GM23338 (cell line): ENCODE results near the gene GPA33.

Experiments
- CREB1 ChIP-seq: fragments of 250-450 bp; sonication (Bioruptor Pico); IDR thresholded peaks from 2 replicates; pipeline ENCODE4 v1.5.0; 2020; ENCODE audit warnings: low read depth, mild to moderate bottlenecking, moderate library complexity
- CTCF ChIP-seq, 2 experiments: fragments of 200-600 bp in 1 of 2; sonication (generic) in 1 of 2; conservative IDR thresholded peaks; 2 replicates each; pipeline versions ENCODE4 v1.5.1 to v1.6.1; 2016 to 2017; ENCODE audit warnings: antibody characterized with exemption in 2 of 2, low read depth in 2 of 2, mild to moderate bottlenecking in 2 of 2, moderate library complexity in 1 of 2
- ETS1 ChIP-seq: IDR thresholded peaks from 2 replicates; pipeline ENCODE4 v1.6.1; 2016; ENCODE audit warnings: antibody characterized with exemption
- EZH2 ChIP-seq: fragments of 200-600 bp; sonication (generic); IDR thresholded peaks from one replicate; pipeline ENCODE4 v1.8.0; 2017; ENCODE audit warnings: antibody characterized with exemption, mild to moderate bottlenecking, low read depth; ENCODE audit not compliant: unreplicated experiment
- EZH2phosphoT487 ChIP-seq: fragments of 200-600 bp; sonication (generic); IDR thresholded peaks from one replicate; pipeline ENCODE4 v1.8.1; 2018; ENCODE audit warnings: antibody characterized with exemption; ENCODE audit not compliant: unreplicated experiment
- JUNB ChIP-seq: IDR thresholded peaks from one replicate; pipeline ENCODE4 v1.6.1; 2016; ENCODE audit warnings: antibody characterized with exemption; ENCODE audit not compliant: unreplicated experiment
- NANOG ChIP-seq: IDR thresholded peaks from 2 replicates; pipeline ENCODE4 v1.6.1; 2016; ENCODE audit warnings: antibody characterized with exemption, borderline replicate concordance
- POLR2AphosphoS5 ChIP-seq: IDR thresholded peaks from 2 replicates; pipeline ENCODE4 v1.6.1; 2016; ENCODE audit warnings: antibody characterized with exemption, low read depth
- STAT1 ChIP-seq: IDR thresholded peaks from one replicate; pipeline ENCODE4 v1.6.1; 2016; ENCODE audit warnings: antibody characterized with exemption; ENCODE audit not compliant: unreplicated experiment
- ZNF114 ChIP-seq: fragments of 250-450 bp; sonication (Bioruptor Pico); IDR thresholded peaks from 2 replicates; pipeline ENCODE4 v1.5.0; 2020; ENCODE audit warnings: mild to moderate bottlenecking, moderate library complexity
- ZNF331 ChIP-seq: fragments of 250-450 bp; sonication (Bioruptor Pico); IDR thresholded peaks from 2 replicates; pipeline ENCODE4 v1.5.0; 2020; ENCODE audit warnings: low read depth, mild to moderate bottlenecking, moderate library complexity
- TF ChIP-seq, protein P1 (sequence below): IDR thresholded peaks from one replicate; pipeline ENCODE4 v1.6.1; 2018; ENCODE audit warnings: antibody characterized with exemption; ENCODE audit not compliant: unreplicated experiment

- TF ChIP-seq CTCF (conservative IDR thresholded peaks at IDR 0.05; ENCODE audit: low read depth in 2 of 2) (no peak), EZH2 (no peak), POLR2AphosphoS5 (no peak), EZH2phosphoT487 (no peak), JUNB (no peak), ZNF114 (CRISPR knock-in tag) (no peak), NANOG (no peak), ETS1 (no peak), STAT1 (no peak), ZNF331 (no peak), CREB1 (CRISPR knock-in tag) (no peak)
- TF ChIP-seq, protein P1, sequence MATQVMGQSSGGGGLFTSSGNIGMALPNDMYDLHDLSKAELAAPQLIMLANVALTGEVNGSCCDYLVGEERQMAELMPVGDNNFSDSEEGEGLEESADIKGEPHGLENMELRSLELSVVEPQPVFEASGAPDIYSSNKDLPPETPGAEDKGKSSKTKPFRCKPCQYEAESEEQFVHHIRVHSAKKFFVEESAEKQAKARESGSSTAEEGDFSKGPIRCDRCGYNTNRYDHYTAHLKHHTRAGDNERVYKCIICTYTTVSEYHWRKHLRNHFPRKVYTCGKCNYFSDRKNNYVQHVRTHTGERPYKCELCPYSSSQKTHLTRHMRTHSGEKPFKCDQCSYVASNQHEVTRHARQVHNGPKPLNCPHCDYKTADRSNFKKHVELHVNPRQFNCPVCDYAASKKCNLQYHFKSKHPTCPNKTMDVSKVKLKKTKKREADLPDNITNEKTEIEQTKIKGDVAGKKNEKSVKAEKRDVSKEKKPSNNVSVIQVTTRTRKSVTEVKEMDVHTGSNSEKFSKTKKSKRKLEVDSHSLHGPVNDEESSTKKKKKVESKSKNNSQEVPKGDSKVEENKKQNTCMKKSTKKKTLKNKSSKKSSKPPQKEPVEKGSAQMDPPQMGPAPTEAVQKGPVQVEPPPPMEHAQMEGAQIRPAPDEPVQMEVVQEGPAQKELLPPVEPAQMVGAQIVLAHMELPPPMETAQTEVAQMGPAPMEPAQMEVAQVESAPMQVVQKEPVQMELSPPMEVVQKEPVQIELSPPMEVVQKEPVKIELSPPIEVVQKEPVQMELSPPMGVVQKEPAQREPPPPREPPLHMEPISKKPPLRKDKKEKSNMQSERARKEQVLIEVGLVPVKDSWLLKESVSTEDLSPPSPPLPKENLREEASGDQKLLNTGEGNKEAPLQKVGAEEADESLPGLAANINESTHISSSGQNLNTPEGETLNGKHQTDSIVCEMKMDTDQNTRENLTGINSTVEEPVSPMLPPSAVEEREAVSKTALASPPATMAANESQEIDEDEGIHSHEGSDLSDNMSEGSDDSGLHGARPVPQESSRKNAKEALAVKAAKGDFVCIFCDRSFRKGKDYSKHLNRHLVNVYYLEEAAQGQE: no peak
Observed at GRCh38 chr1:167126317-167126716, 36.1 kb upstream of the GPA33 start.
